Gastroesophageal sphincter (tissue), 4 donors: ENCODE data around the gene ZNF705A. TPM values are rescaled to one million over a fixed set of nuclear protein-coding genes. Genes with fewer than 3 reads are reported as not detected.
"Not testable (repeated sequence)": the region's sequence is repeated elsewhere in the genome, so short reads cannot be mapped to it uniquely, and the experiment has no call there.

Experiments used
- ATAC-seq: fragments of 150-250 bp; one replicate; pipeline ENCODE4 v1.9.1; 2016; ENCODE audit warnings: mild to moderate bottlenecking, moderate library complexity
- H3K27ac ChIP-seq, 4 donors: fragments of 200-600 bp; sonication (generic) in 3 of 4; 1 replicate in 3 of 4; 2 replicates in 1 of 4; pipeline ENCODE4 v1.5.1; 2016 to 2019
- H3K27me3 ChIP-seq: fragments of 200-600 bp; sonication (generic); one replicate; pipeline ENCODE4 v1.5.1; 2019
- H3K36me3 ChIP-seq, 2 donors: fragments of 200-600 bp; sonication (generic); one replicate each; pipeline ENCODE4 v1.5.1; 2019; ENCODE audit warnings: control low read depth in 1 of 2
- H3K4me1 ChIP-seq, 3 donors: fragments of 200-600 bp; sonication (generic); 1 replicate in 2 of 3; 2 replicates in 1 of 3; pipeline ENCODE4 v1.5.1; 2016 to 2019; ENCODE audit warnings: control low read depth in 2 of 3
- H3K4me3 ChIP-seq, 2 donors: fragments of 200-600 bp; sonication (generic); one replicate each; pipeline ENCODE4 v1.5.1; 2019; ENCODE audit warnings: mild to moderate bottlenecking in 1 of 2, moderate library complexity in 1 of 2
- H3K9me3 ChIP-seq, 3 donors: fragments of 200-600 bp; sonication (generic); one replicate each; pipeline ENCODE4 v1.5.1; 2017 to 2019; ENCODE audit warnings: control low read depth in 2 of 3
- CTCF ChIP-seq, 4 experiments: fragments of 200-600 bp in 2 of 4; fragments of 450-650 bp in 2 of 4; sonication (generic) in 1 of 4; IDR thresholded peaks; one replicate each; pipeline ENCODE4 v1.5.1; 2017 to 2019; ENCODE audit warnings: antibody characterized with exemption in 4 of 4, mild to moderate bottlenecking in 2 of 4, moderate library complexity in 2 of 4
- POLR2A ChIP-seq, 2 donors: fragments of 450-650 bp; IDR thresholded peaks; one replicate each; pipeline ENCODE4 v1.6.1; 2017; ENCODE audit warnings: antibody characterized with exemption in 2 of 2, mild to moderate bottlenecking in 2 of 2, moderate library complexity in 1 of 2
- POLR2AphosphoS5 ChIP-seq: sonication (generic); formaldehyde crosslinking; IDR thresholded peaks from one replicate; pipeline ENCODE4 v1.6.1; 2017; ENCODE audit warnings: antibody characterized with exemption
- WGBS, 2 donors: methylation state at CpG; one replicate each; pipeline ENCODE4 v1.1.5; 2018; ENCODE audit warnings: low coverage in 1 of 2; 5-methylcytosine and 5-hydroxymethylcytosine counted together
- total RNA-seq, 4 donors: library from RNA; depleted of rRNA; stranded (reverse); fragments of >200 nt; gene quantifications; one replicate each; pipeline ENCODE4 v1.1.0, GENCODE V29; 2016

The ZNF705A gene
- total RNA-seq, 4 donors from 2014 or later: not detected

- not testable (repeated sequence) for H3K27me3 ChIP-seq, H3K36me3 ChIP-seq, H3K9me3 ChIP-seq
- TF ChIP-seq POLR2A (IDR thresholded peaks at IDR 0.05) (peak; percentile 29 to 52), CTCF (IDR thresholded peaks at IDR 0.05) (peak; percentile 60 to 69 (median 62)), POLR2AphosphoS5 (peak; percentile 42)
- WGBS, 2 donors: 0% methylated on average over 1 of the region's 43 CpGs; no CpG with 5 or more reads in 1 of the 2 donors
- peak; percentile 67 for ATAC-seq
- Histone ChIP-seq H3K4me1 (peaks cover 0 to 11% (median 3%) of the 10 kb centered on the region in 3 donors), H3K27ac (peak overlapping the region; percentile 87 to 94 (median 88)), H3K4me3 (peak overlapping the region; percentile 78 to 91)
Observed at GRCh38 chr12:8179989-8180585, 23.3 kb downstream of the ZNF705A start.

GRCh38 chr12:8181271-8181670, 24.5 kb downstream of the ZNF705A start:
- H3K36me3 ChIP-seq, H3K27me3 ChIP-seq, H3K9me3 ChIP-seq, ATAC-seq: not testable (repeated sequence)
- Histone ChIP-seq H3K27ac (peak overlapping the region in 2 of 4 donors; percentile 37 to 56), H3K4me3 (peak overlapping the region in 1 of 2 donors; percentile 78), H3K4me1 (peaks cover 0 to 11% (median 3%) of the 10 kb centered on the region in 3 donors)

GRCh38 chr12:8182923-8183322, 26.1 kb downstream of the ZNF705A start:
- H3K4me1 ChIP-seq: peaks cover 0 to 11% (median 3%) of the 10 kb centered on the region in 3 donors
- H3K27me3 ChIP-seq, H3K9me3 ChIP-seq, H3K36me3 ChIP-seq, ATAC-seq, H3K27ac ChIP-seq, H3K4me3 ChIP-seq: not testable (repeated sequence)
- WGBS, 2 donors: no CpG with 5 or more reads among the region's 7 CpGs

GRCh38 chr12:8183346-8183745, 26.5 kb downstream of the ZNF705A start:
- H3K9me3 ChIP-seq, H3K36me3 ChIP-seq, H3K27me3 ChIP-seq, ATAC-seq, H3K27ac ChIP-seq, H3K4me3 ChIP-seq: not testable (repeated sequence)
- H3K4me1 ChIP-seq: peaks cover 0 to 11% (median 3%) of the 10 kb centered on the region in 3 donors
- no CpG with 5 or more reads among the region's 23 CpGs for WGBS, 2 donors

- not testable (repeated sequence) for ATAC-seq, H3K27me3 ChIP-seq, H3K9me3 ChIP-seq, H3K27ac ChIP-seq, H3K4me3 ChIP-seq, H3K36me3 ChIP-seq
- peaks cover 0 to 11% (median 3%) of the 10 kb centered on the region in 3 donors for H3K4me1 ChIP-seq
- no CpG with 5 or more reads among the region's 28 CpGs for WGBS, 2 donors
Observed at GRCh38 chr12:8184206-8184605, 27.4 kb downstream of the ZNF705A start.

- not testable (repeated sequence) for H3K4me1 ChIP-seq
Observed at GRCh38 chr12:8188088-8188487, 31.3 kb downstream of the ZNF705A start.

GRCh38 chr12:8197685-8198308, 41.0 kb downstream of the ZNF705A start:
- not testable (repeated sequence) for ATAC-seq, H3K4me1 ChIP-seq, H3K27ac ChIP-seq, H3K9me3 ChIP-seq, H3K4me3 ChIP-seq, H3K27me3 ChIP-seq
- H3K36me3 ChIP-seq: peaks cover 0 to 34% of the 10 kb centered on the region in 2 donors
- WGBS, 2 donors: 100% methylated on average over 1 of the region's 1 CpG; no CpG with 5 or more reads in 1 of the 2 donors

More at GRCh38 chr12:8188088-8188487, 31.3 kb downstream of the ZNF705A start:
- H3K27me3 ChIP-seq, H3K36me3 ChIP-seq, H3K4me3 ChIP-seq, H3K9me3 ChIP-seq, ATAC-seq, H3K27ac ChIP-seq: not testable (repeated sequence)
- WGBS, 2 donors: 100% methylated on average over 1 of the region's 2 CpGs; no CpG with 5 or more reads in 1 of the 2 donors

GRCh38 chr12:8218711-8219382, 62.0 kb downstream of the ZNF705A start:
- H3K9me3 ChIP-seq, H3K27me3 ChIP-seq, H3K36me3 ChIP-seq, H3K27ac ChIP-seq, H3K4me1 ChIP-seq, H3K4me3 ChIP-seq, ATAC-seq: not testable (repeated sequence)
- 76 to 93% methylated on average over 7 to 21 of the region's 26 CpGs for WGBS, 2 donors

- not testable (repeated sequence) for H3K36me3 ChIP-seq, H3K4me1 ChIP-seq, H3K4me3 ChIP-seq, H3K27ac ChIP-seq, ATAC-seq, H3K9me3 ChIP-seq, H3K27me3 ChIP-seq
- WGBS, 2 donors: 80 to 82% methylated on average over 8 to 18 of the region's 21 CpGs
Observed at GRCh38 chr12:8221375-8221774, 64.6 kb downstream of the ZNF705A start.

GRCh38 chr12:8221844-8222243, 65.0 kb downstream of the ZNF705A start:
- H3K27ac ChIP-seq, H3K9me3 ChIP-seq, ATAC-seq, H3K27me3 ChIP-seq, H3K36me3 ChIP-seq, H3K4me3 ChIP-seq, H3K4me1 ChIP-seq: not testable (repeated sequence)
- 100% methylated on average over 2 of the region's 21 CpGs; no CpG with 5 or more reads in 1 of the 2 donors for WGBS, 2 donors

GRCh38 chr12:8222303-8222702, 65.5 kb downstream of the ZNF705A start:
- H3K9me3 ChIP-seq, H3K27ac ChIP-seq: not testable (repeated sequence)

GRCh38 chr12:8223646-8224045, 66.8 kb downstream of the ZNF705A start:
- not testable (repeated sequence) for H3K27me3 ChIP-seq, ATAC-seq, H3K4me1 ChIP-seq, H3K9me3 ChIP-seq, H3K4me3 ChIP-seq, H3K36me3 ChIP-seq, H3K27ac ChIP-seq
- 77 to 92% methylated on average over 5 to 8 of the region's 13 CpGs for WGBS, 2 donors

More at GRCh38 chr12:8222303-8222702, 65.5 kb downstream of the ZNF705A start:
- H3K36me3 ChIP-seq, H3K4me3 ChIP-seq, H3K4me1 ChIP-seq, H3K27me3 ChIP-seq, ATAC-seq: not testable (repeated sequence)
- no CpG with 5 or more reads among the region's 16 CpGs for WGBS, 2 donors
